Activated CD8-positive, alpha-beta T cell treated with anti-CD3 and anti-CD28 coated beads for 36 hours (primary cell): ENCODE measurements around the gene PTCRA. TPM values are rescaled to one million over a fixed set of nuclear protein-coding genes. Genes with fewer than 3 reads are reported as not detected.

Experiments
- ATAC-seq: fragments of 200-7000 bp; cut with Tn5 transposase; one replicate; pipeline ENCODE4 v1.10.0; 2021; ENCODE audit warnings: mild to moderate bottlenecking, moderate library complexity
- CTCF ChIA-PET: fragments of 350-600 bp; sonication (Branson Sonifier 250); formaldehyde crosslinking; loops from one replicate; lab custom pipeline; 2021; ENCODE audit warnings: antibody characterized with exemption; lab: Charles Lee
- POLR2A ChIA-PET: fragments of 350-600 bp; sonication (Branson Sonifier 250); formaldehyde crosslinking; loops from one replicate; lab custom pipeline; 2021; ENCODE audit warnings: antibody characterized with exemption; lab: Charles Lee
- DNase-seq: peaks from one replicate; pipeline ENCODE4 v3.0.0-alpha.2; 2020
- H3K27ac Mint-ChIP-seq: one replicate; pipeline ENCODE4 v1.8.0; 2021; ENCODE audit warnings: mild to moderate bottlenecking, mixed read lengths
- H3K27me3 Mint-ChIP-seq: one replicate; pipeline ENCODE4 v1.8.0; 2021; ENCODE audit warnings: mixed read lengths
- H3K36me3 Mint-ChIP-seq: one replicate; pipeline ENCODE4 v1.8.0; 2021; ENCODE audit warnings: low read depth, mixed read lengths
- H3K4me1 Mint-ChIP-seq: one replicate; pipeline ENCODE4 v1.8.0; 2021; ENCODE audit warnings: low read depth, mixed read lengths
- H3K4me3 Mint-ChIP-seq: one replicate; pipeline ENCODE4 v1.8.0; 2021; ENCODE audit warnings: mild to moderate bottlenecking, moderate library complexity, mixed read lengths
- H3K9me3 Mint-ChIP-seq: one replicate; pipeline ENCODE4 v1.8.0; 2021; ENCODE audit warnings: mixed read lengths
- intact Hi-C: fragments of 100-400 bp; cut with micrococcal nuclease; formaldehyde crosslinking; loops from one replicate; pipeline ENCODE4 v1.10.0; 2022
- total RNA-seq, 2 experiments: library from RNA; stranded (reverse); gene quantifications; one replicate each; pipeline ENCODE4 v1.2.3, GENCODE V29; 2021
- TF ChIP-seq, protein P1 (sequence below): fragments of 200-600 bp; IDR thresholded peaks from one replicate; pipeline ENCODE4 v1.8.0; 2022; ENCODE audit warnings: antibody characterized with exemption, mild to moderate bottlenecking

Gene PTCRA
- total RNA-seq, 2 experiments from 2014 or later, result not detected

DNA sequence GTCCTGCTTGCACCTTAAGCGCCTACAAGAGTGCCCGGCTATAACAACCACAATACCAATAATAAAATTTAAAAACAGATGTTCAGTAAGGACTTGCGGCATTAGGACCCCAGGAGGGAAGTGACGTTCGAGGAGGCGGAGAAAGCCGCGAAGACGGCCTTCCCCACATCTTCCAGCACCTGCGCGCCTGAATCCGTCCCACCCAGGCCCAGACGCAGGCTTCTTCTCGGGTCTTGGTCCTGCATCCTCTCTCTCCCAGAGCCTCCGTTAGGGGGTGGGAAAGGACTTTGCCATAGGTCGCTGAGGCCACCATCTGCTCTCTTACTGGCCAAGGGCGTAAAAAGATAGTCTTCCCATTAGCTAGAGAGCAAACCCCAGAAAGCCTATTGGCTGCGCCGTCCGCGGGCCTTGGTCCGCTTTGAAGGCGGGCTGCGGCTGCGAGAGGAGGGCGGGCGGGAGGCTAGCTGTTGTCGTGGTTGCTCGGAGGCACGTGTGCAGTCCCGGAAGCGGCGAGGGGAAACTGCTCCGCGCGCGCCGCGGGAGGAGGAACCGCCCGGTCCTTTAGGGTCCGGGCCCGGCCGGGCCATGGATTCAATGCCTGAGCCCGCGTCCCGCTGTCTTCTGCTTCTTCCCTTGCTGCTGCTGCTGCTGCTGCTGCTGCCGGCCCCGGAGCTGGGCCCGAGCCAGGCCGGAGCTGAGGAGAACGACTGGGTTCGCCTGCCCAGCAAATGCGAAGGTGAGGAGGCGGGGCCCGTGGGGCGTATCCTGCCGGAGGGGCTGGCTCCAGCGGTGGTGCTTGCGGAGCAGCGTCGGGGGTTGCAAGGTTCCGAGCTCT, 13.3 kb downstream of the PTCRA start, which contains the start of gene CNPY3:
CNPY3 (plus strand) TSS at position 495 of the 835 bp plus-strand sequence; CDS start at position 586, 91 bp downstream.
- intact Hi-C loops, result no loop called here
- Mint-ChIP-seq H3K9me3 (no peaks in the 10 kb centered on the region), H3K27me3 (no peaks in the 10 kb centered on the region), H3K27ac (peak within 1 kb of the TSS; percentile 97), H3K36me3 (peaks cover 32% of the 10 kb centered on the region), H3K4me3 (peak within 1 kb of the TSS; percentile 95), H3K4me1 (peaks cover 32% of the 10 kb centered on the region)
- ATAC-seq (peak; percentile 82), DNase-seq (peak; percentile 98)
- POLR2A ChIA-PET, result interaction anchor here (0.6 to 3.6 kb wide), 33 partner anchors 9 to 1000 kb away, joined by 3 to 38 read pairs (median 4); partner anchors contain the start of genes CUL7, KLHDC3, MEA1 and PEX6
- CTCF ChIA-PET, result interaction anchor here (0.7 to 2.5 kb wide), 10 partner anchors 12 to 300 kb away, joined by 3 to 16 read pairs (median 6); partner anchors contain the start of genes DNPH1, KLHDC3, MEA1 and PEX6
- TF ChIP-seq, protein P1, sequence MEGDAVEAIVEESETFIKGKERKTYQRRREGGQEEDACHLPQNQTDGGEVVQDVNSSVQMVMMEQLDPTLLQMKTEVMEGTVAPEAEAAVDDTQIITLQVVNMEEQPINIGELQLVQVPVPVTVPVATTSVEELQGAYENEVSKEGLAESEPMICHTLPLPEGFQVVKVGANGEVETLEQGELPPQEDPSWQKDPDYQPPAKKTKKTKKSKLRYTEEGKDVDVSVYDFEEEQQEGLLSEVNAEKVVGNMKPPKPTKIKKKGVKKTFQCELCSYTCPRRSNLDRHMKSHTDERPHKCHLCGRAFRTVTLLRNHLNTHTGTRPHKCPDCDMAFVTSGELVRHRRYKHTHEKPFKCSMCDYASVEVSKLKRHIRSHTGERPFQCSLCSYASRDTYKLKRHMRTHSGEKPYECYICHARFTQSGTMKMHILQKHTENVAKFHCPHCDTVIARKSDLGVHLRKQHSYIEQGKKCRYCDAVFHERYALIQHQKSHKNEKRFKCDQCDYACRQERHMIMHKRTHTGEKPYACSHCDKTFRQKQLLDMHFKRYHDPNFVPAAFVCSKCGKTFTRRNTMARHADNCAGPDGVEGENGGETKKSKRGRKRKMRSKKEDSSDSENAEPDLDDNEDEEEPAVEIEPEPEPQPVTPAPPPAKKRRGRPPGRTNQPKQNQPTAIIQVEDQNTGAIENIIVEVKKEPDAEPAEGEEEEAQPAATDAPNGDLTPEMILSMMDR, result no peak

DNA sequence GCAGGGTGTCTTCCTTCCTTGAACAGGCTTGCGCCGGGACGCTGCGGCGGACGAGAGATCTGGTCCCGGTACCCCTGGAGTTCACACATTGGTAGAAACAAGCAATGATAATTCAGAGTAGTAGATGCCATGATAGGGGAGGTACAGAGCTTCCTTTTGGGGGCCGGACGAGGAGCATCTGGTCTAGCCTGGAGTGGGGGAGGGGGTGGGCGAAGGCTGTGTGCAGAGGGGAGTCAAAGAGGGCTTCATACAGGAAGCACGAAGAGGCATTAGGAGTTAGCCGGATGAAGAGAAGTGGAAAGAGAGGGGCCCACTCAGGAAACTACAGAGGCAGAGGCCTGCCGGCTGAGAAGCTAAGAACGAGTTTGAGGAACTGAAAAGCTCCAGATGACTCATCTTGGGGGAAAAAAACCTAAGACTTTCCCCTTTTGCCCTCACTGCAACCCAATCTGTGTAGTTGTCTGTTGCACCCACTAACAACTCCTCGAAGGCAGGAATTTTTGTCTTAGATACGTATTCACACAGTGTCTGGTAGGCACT, 14.0 kb downstream of the PTCRA start:
- Mint-ChIP-seq H3K4me3 (peak overlapping the region; percentile 95), H3K27me3 (no peaks in the 10 kb centered on the region), H3K27ac (peak overlapping the region; percentile 97), H3K36me3 (peaks cover 34% of the 10 kb centered on the region), H3K9me3 (no peaks in the 10 kb centered on the region), H3K4me1 (peaks cover 33% of the 10 kb centered on the region)
- intact Hi-C loops, result loop anchor here (1.0 kb wide), 1 partner anchor 49 kb away; the partner anchor contains the start of gene PEX6
- peak; percentile 87 for DNase-seq
- TF ChIP-seq, protein P1, result no peak
- ChIA-PET POLR2A (interaction anchor here (0.6 to 3.6 kb wide), 32 partner anchors 8 to 1001 kb away, joined by 3 to 38 read pairs (median 4); partner anchors contain the start of genes CUL7, KLHDC3, MEA1 and PEX6), CTCF (interaction anchor here (0.7 to 2.5 kb wide), 10 partner anchors 11 to 300 kb away, joined by 3 to 16 read pairs (median 6); partner anchors contain the start of genes DNPH1, KLHDC3, MEA1 and PEX6)
- ATAC-seq, result peak; percentile 47

- CTCF ChIA-PET, result interaction anchor here (1.8 kb wide), 1 partner anchor 212 kb away, joined by 6 read pairs; no protein-coding TSS in a partner anchor
- peaks cover 54% of the 10 kb centered on the region for H3K36me3 Mint-ChIP-seq
- intact Hi-C loops, result no loop called here
- H3K27me3 Mint-ChIP-seq, result no peaks in the 10 kb centered on the region
- peak overlapping the region; percentile 95 for H3K4me3 Mint-ChIP-seq
- DNase-seq (no peak), ATAC-seq (no peak)
- TF ChIP-seq, protein P1, result no peak
- POLR2A ChIA-PET, result interaction anchor here (1.4 to 2.5 kb wide), 3 partner anchors 8 to 52 kb away, joined by 3 to 9 read pairs (median 4); partner anchors contain the start of gene PPP2R5D
- peaks cover 45% of the 10 kb centered on the region for H3K4me1 Mint-ChIP-seq
- no peaks in the 10 kb centered on the region for H3K9me3 Mint-ChIP-seq
- H3K27ac Mint-ChIP-seq, result peak overlapping the region; percentile 86
These were observed 16.6 kb downstream of the PTCRA start for GRCh38 chr6:42932412-42932811.

- DNase-seq, result no peak
- TF ChIP-seq, protein P1, result no peak
- H3K36me3 Mint-ChIP-seq, result peaks cover 59% of the 10 kb centered on the region
- H3K9me3 Mint-ChIP-seq, result no peaks in the 10 kb centered on the region
- POLR2A ChIA-PET, result interaction anchor here (1.3 to 1.5 kb wide), 3 partner anchors 13 to 76 kb away, joined by 3 read pairs; no protein-coding TSS in a partner anchor
- ATAC-seq, result no peak
- H3K27ac Mint-ChIP-seq, result peak overlapping the region; percentile 86
- intact Hi-C loops, result no loop called here
- H3K4me3 Mint-ChIP-seq, result peak overlapping the region; percentile 95
- no peaks in the 10 kb centered on the region for H3K27me3 Mint-ChIP-seq
- H3K4me1 Mint-ChIP-seq, result peaks cover 47% of the 10 kb centered on the region
- CTCF ChIA-PET, result interaction anchor here (1.3 to 1.9 kb wide), 2 partner anchors 41 to 211 kb away, joined by 3 to 6 read pairs; no protein-coding TSS in a partner anchor
These were observed 17.4 kb downstream of the PTCRA start for GRCh38 chr6:42933205-42933604.
